ENCODE data around the gene CLIP4.

DNA sequence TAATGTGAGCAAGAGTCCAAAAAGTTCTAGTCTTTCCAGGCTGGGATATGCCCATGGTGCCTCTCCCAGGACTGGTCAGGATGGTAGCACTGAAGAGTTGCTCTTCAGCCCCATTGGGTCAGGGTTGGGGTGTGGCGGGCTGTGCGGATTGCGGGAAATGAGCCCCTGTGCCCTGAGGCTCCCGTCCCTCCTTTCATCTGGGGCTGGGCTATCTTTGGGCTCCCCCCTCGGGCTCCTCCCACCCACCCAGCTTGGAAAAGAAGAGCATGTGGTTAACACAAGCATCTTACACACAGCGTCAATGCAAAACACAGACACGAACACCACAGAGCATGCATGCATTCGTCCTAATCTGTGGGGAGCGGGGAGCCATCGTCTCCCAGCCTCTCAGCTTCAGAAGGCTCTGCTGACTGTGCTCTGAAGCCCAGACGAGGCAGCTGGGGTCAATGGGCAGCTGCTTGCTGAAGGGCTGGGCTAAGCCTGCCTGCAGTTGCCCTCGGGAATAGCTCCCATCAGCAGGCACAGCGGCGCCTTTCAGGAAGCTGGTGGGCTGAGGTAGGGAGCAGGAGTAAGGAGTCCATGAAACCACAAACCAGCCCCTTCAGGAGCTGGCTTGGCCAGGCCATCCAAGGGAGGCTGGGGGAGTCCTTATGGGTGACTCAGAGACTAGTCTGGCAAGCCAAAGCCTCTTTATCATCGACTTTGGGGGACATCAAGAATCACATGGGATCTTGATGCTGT, 112.9 kb downstream of the CLIP4 start:
- TF ChIP-seq, protein P1, sequence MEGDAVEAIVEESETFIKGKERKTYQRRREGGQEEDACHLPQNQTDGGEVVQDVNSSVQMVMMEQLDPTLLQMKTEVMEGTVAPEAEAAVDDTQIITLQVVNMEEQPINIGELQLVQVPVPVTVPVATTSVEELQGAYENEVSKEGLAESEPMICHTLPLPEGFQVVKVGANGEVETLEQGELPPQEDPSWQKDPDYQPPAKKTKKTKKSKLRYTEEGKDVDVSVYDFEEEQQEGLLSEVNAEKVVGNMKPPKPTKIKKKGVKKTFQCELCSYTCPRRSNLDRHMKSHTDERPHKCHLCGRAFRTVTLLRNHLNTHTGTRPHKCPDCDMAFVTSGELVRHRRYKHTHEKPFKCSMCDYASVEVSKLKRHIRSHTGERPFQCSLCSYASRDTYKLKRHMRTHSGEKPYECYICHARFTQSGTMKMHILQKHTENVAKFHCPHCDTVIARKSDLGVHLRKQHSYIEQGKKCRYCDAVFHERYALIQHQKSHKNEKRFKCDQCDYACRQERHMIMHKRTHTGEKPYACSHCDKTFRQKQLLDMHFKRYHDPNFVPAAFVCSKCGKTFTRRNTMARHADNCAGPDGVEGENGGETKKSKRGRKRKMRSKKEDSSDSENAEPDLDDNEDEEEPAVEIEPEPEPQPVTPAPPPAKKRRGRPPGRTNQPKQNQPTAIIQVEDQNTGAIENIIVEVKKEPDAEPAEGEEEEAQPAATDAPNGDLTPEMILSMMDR (IDR thresholded peaks at IDR 0.05): no peak
- TF ChIP-seq, protein P2, sequence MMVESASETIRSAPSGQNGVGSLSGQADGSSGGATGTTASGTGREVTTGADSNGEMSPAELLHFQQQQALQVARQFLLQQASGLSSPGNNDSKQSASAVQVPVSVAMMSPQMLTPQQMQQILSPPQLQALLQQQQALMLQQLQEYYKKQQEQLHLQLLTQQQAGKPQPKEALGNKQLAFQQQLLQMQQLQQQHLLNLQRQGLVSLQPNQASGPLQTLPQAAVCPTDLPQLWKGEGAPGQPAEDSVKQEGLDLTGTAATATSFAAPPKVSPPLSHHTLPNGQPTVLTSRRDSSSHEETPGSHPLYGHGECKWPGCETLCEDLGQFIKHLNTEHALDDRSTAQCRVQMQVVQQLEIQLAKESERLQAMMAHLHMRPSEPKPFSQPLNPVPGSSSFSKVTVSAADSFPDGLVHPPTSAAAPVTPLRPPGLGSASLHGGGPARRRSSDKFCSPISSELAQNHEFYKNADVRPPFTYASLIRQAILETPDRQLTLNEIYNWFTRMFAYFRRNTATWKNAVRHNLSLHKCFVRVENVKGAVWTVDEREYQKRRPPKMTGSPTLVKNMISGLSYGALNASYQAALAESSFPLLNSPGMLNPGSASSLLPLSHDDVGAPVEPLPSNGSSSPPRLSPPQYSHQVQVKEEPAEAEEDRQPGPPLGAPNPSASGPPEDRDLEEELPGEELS (CRISPR knock-in tag; IDR thresholded peaks at IDR 0.05): no peak
